IPS-15b (cell line): ENCODE measurements around the gene LEF1.

ENCODE experiments used
- H3K27me3 ChIP-seq: one replicate; pipeline ENCODE4 v1.6.1; 2013; ENCODE audit warnings: low read length; ENCODE audit not compliant: control insufficient read depth, insufficient read depth
- H3K36me3 ChIP-seq: one replicate; pipeline ENCODE4 v1.6.1; 2013; ENCODE audit warnings: low read length; ENCODE audit not compliant: control insufficient read depth, insufficient read depth
- H3K4me1 ChIP-seq: one replicate; pipeline ENCODE4 v1.6.1; 2013; ENCODE audit warnings: mild to moderate bottlenecking, low read length; ENCODE audit not compliant: control insufficient read depth, insufficient read depth
- H3K4me3 ChIP-seq: one replicate; pipeline ENCODE4 v1.5.1; 2013; ENCODE audit warnings: low read depth, low read length
- H3K9ac ChIP-seq: one replicate; pipeline ENCODE4 v1.6.1; 2013; ENCODE audit warnings: low read depth, mild to moderate bottlenecking, low read length
- H3K9me3 ChIP-seq: one replicate; pipeline ENCODE4 v1.6.1; 2013; ENCODE audit warnings: mild to moderate bottlenecking, low read length; ENCODE audit not compliant: control insufficient read depth, insufficient read depth

The LEF1 gene

DNA sequence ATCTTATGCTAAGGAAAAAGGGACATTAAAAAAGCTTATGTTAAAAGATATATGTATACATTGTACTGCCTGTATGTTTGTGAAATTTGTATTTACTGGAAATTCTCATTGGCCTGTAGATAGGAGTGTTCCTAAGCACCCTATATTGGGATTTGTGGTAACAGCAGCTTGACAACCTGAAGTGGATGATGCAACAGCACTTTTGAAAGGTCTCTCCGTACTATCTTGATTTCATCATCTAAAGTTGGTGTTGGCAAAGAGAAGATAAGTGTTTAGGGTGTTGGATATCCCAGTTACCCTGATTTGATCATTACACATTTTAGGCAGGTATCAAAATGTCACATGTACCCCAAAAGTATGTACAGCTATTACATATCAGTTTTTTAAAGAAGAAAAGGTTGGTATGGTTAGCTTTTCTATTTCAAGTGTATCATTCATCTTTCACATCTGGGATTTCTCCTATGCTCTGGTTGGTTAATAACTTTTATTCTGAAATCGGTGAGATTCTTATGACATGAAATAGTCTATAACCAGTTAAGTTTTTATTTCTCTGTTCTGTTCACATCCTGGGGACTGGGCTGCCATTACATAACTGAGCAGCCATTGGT is 168.7 kb downstream of the LEF1 start:
- Histone ChIP-seq H3K9ac (no peak overlapping the region), H3K4me3 (no peak overlapping the region), H3K4me1 (no peaks in the 10 kb centered on the region), H3K36me3 (no peaks in the 10 kb centered on the region), H3K9me3 (no peaks in the 10 kb centered on the region), H3K27me3 (no peaks in the 10 kb centered on the region)

DNA sequence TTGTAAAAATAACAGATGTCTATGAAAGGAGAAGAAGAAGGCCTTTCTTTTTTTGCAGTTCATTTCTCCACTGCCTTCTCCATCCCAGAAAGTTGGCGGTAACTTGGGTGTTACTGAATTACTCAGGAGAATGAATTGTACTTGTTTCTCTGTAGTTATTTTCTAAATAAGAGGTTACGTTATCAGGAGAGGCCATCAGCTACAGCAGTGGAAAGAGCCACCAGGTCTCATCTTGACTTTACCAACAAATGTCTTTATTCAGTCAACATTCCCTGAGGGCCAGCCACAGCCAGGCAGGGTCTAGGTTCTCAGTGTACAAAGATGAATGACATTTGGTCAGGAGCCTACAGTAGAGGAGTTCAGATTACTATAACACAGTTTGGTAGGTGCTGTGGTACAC is 170.9 kb downstream of the LEF1 start:
- Histone ChIP-seq H3K4me1 (peaks cover 8% of the 10 kb centered on the region), H3K9ac (no peak overlapping the region)

More for the DNA sequence above, 170.9 kb downstream of the LEF1 start:
- no peaks in the 10 kb centered on the region for H3K9me3 ChIP-seq
- H3K4me3 ChIP-seq: no peak overlapping the region
- no peaks in the 10 kb centered on the region for H3K27me3 ChIP-seq
- H3K36me3 ChIP-seq: no peaks in the 10 kb centered on the region
